ENCODE results near the gene EPX. TPM values are rescaled to one million over a fixed set of nuclear protein-coding genes. Genes with fewer than 3 reads are reported as not detected.

Gene EPX
- total RNA-seq, 1 experiment from 2014 or later, result not detected

- Histone ChIP-seq H3K79me2 (ENCODE audit: low read length) (no peaks in the 10 kb centered on the region), H3K27me3 (ENCODE audit: low read length) (no peaks in the 10 kb centered on the region), H4K20me1 (ENCODE audit: insufficient read depth, low read depth, low read length) (no peaks in the 10 kb centered on the region), H3K36me3 (ENCODE audit: insufficient read depth, low read length) (no peaks in the 10 kb centered on the region), H2AFZ (ENCODE audit: low read length) (no peak overlapping the region), H3K27ac (ENCODE audit: low read length) (no peak overlapping the region), H3K4me3 (ENCODE audit: low read length) (no peak overlapping the region), H3K9me2 (replicated peaks; ENCODE audit: insufficient read depth, low read length) (no peaks in the 10 kb centered on the region), H3K9me3 (ENCODE audit: low read length) (no peaks in the 10 kb centered on the region), H3K4me1 (ENCODE audit: low read length) (peaks cover 16% of the 10 kb centered on the region), H3K9ac (ENCODE audit: low read length) (no peak overlapping the region), H3K4me2 (ENCODE audit: low read depth, low read length, poor library complexity, severe bottlenecking) (no peak overlapping the region)
- no peak for DNase-seq
These were observed 31.8 kb downstream of the EPX start for GRCh38 chr17:58224315-58224714.

DNA sequence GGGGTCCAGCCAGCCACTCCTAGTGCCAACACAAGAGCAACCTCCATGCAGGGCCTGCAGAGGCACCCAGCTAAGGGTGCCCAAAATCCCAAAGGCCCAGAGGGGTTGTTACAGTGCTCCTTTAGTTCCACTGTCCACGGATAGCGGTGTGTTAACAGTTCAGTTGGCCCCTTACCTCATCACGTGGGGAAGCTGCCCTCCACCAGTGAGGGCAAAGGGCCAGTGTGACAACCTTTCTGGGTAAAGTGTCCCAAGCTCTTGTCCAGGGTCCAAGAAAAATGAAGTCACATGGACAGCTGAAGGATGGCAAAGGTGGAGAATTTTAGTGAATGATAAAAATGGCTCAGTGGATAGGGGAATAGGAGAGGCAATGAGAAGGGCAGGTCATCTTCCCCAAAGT, 35.2 kb downstream of the EPX start:
- H2AFZ ChIP-seq (ENCODE audit: low read length), result no peak overlapping the region
- H3K27me3 ChIP-seq (ENCODE audit: low read length), result no peaks in the 10 kb centered on the region
- H3K79me2 ChIP-seq (ENCODE audit: low read length), result no peaks in the 10 kb centered on the region
- H3K9me3 ChIP-seq (ENCODE audit: low read length), result no peaks in the 10 kb centered on the region
- H3K27ac ChIP-seq (ENCODE audit: low read length), result no peak overlapping the region
- H3K36me3 ChIP-seq (ENCODE audit: insufficient read depth, low read length), result no peaks in the 10 kb centered on the region
- peaks cover 12% of the 10 kb centered on the region for H3K4me1 ChIP-seq (ENCODE audit: low read length)
- H3K4me2 ChIP-seq (ENCODE audit: low read depth, low read length, poor library complexity, severe bottlenecking), result no peak overlapping the region
- no peaks in the 10 kb centered on the region for H3K9me2 ChIP-seq (replicated peaks; ENCODE audit: insufficient read depth, low read length)
- H3K4me3 ChIP-seq (ENCODE audit: low read length), result no peak overlapping the region
- no peak overlapping the region for H3K9ac ChIP-seq (ENCODE audit: low read length)
- no peaks in the 10 kb centered on the region for H4K20me1 ChIP-seq (ENCODE audit: insufficient read depth, low read depth, low read length)
- DNase-seq, result no peak

GRCh38 chr17:58228679-58229078, 36.2 kb downstream of the EPX start:
- peaks cover 21% of the 10 kb centered on the region for H3K4me1 ChIP-seq (ENCODE audit: low read length)
- H3K9me3 ChIP-seq (ENCODE audit: low read length), result no peaks in the 10 kb centered on the region
- H3K36me3 ChIP-seq (ENCODE audit: insufficient read depth, low read length), result no peaks in the 10 kb centered on the region
- H3K27me3 ChIP-seq (ENCODE audit: low read length), result no peaks in the 10 kb centered on the region
- no peaks in the 10 kb centered on the region for H3K9me2 ChIP-seq (replicated peaks; ENCODE audit: insufficient read depth, low read length)
- no peak overlapping the region for H3K4me3 ChIP-seq (ENCODE audit: low read length)
- no peak overlapping the region for H3K4me2 ChIP-seq (ENCODE audit: low read depth, low read length, poor library complexity, severe bottlenecking)
- no peak overlapping the region for H3K9ac ChIP-seq (ENCODE audit: low read length)
- no peak overlapping the region for H3K27ac ChIP-seq (ENCODE audit: low read length)
- DNase-seq, result no peak
- H4K20me1 ChIP-seq (ENCODE audit: insufficient read depth, low read depth, low read length), result no peaks in the 10 kb centered on the region
- H3K79me2 ChIP-seq (ENCODE audit: low read length), result no peaks in the 10 kb centered on the region
- no peak overlapping the region for H2AFZ ChIP-seq (ENCODE audit: low read length)

DNA sequence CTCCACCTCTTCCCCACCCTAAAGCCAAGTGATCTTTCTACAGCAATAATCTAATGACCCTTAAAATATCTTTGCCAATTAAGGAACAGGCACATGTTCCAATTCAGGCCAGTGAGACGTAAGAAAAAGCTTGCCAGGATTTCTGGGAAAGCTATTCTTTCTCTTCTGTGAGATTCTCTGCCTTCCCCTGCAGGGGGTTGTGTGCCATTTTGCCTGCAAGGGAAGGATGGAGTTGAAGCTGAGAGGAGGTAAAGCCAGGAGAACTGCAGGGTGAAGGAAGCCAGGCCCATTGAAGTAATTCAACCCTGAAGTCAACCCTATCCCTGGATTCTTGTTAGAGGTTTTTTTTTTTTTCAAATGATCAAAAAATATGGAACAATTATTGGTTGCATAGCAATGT, 36.9 kb downstream of the EPX start:
- H3K4me2 ChIP-seq (ENCODE audit: low read depth, low read length, poor library complexity, severe bottlenecking), result no peak overlapping the region
- H3K27ac ChIP-seq (ENCODE audit: low read length), result no peak overlapping the region
- H3K4me1 ChIP-seq (ENCODE audit: low read length), result peaks cover 17% of the 10 kb centered on the region
- H3K9me3 ChIP-seq (ENCODE audit: low read length), result no peaks in the 10 kb centered on the region
- H4K20me1 ChIP-seq (ENCODE audit: insufficient read depth, low read depth, low read length), result no peaks in the 10 kb centered on the region
- H3K9ac ChIP-seq (ENCODE audit: low read length), result no peak overlapping the region
- H3K4me3 ChIP-seq (ENCODE audit: low read length), result no peak overlapping the region
- no peaks in the 10 kb centered on the region for H3K79me2 ChIP-seq (ENCODE audit: low read length)
- DNase-seq, result no peak
- no peaks in the 10 kb centered on the region for H3K36me3 ChIP-seq (ENCODE audit: insufficient read depth, low read length)
- no peaks in the 10 kb centered on the region for H3K9me2 ChIP-seq (replicated peaks; ENCODE audit: insufficient read depth, low read length)
- no peak overlapping the region for H2AFZ ChIP-seq (ENCODE audit: low read length)
- no peaks in the 10 kb centered on the region for H3K27me3 ChIP-seq (ENCODE audit: low read length)

DNA sequence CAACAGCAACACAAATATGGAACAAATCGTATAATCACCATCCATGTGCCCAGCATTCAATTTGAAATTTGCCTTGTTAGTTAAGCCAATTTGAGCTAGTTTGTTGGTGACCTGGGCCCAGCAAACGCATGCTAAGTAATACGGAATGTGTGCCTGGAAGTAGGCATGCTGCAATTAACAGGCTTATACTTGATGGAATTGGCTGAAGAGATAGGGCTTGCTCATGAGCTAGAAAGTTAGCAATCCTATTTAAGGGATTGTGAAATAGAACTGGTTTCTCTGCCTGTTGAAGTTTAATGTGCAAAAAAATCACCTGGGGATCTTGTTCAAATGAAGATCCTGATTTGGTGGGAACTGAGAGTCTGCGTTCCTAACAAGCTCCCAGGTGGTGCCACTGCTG, 37.4 kb downstream of the EPX start:
- no peaks in the 10 kb centered on the region for H3K9me2 ChIP-seq (replicated peaks; ENCODE audit: insufficient read depth, low read length)
- no peaks in the 10 kb centered on the region for H3K36me3 ChIP-seq (ENCODE audit: insufficient read depth, low read length)
- H3K4me1 ChIP-seq (ENCODE audit: low read length), result peaks cover 15% of the 10 kb centered on the region
- H2AFZ ChIP-seq (ENCODE audit: low read length), result no peak overlapping the region
- no peaks in the 10 kb centered on the region for H4K20me1 ChIP-seq (ENCODE audit: insufficient read depth, low read depth, low read length)
- no peak overlapping the region for H3K9ac ChIP-seq (ENCODE audit: low read length)
- no peaks in the 10 kb centered on the region for H3K27me3 ChIP-seq (ENCODE audit: low read length)
- no peak overlapping the region for H3K4me3 ChIP-seq (ENCODE audit: low read length)
- H3K27ac ChIP-seq (ENCODE audit: low read length), result no peak overlapping the region
- no peaks in the 10 kb centered on the region for H3K9me3 ChIP-seq (ENCODE audit: low read length)
- no peaks in the 10 kb centered on the region for H3K79me2 ChIP-seq (ENCODE audit: low read length)
- H3K4me2 ChIP-seq (ENCODE audit: low read depth, low read length, poor library complexity, severe bottlenecking), result no peak overlapping the region
- no peak for DNase-seq

DNA sequence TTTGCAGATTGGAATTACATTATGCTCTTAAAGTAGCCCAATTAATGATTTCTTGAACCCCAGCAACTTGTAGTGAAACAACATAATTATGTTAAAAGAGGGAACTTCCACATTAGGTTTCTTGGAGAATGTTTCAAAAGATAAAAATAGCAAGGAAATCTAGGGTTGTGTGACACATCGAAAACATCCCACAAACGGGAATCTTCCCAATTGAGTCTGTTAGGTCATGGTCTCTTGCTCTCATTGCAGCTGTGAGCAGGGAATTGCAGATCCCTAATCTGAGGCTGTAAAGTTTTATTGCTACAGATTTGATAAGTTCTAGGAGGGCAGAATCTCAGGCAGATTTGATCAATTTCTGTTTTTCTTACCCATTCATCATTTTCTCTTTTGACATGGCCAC, 39.1 kb downstream of the EPX start:
- H3K79me2 ChIP-seq (ENCODE audit: low read length), result no peaks in the 10 kb centered on the region
- no peaks in the 10 kb centered on the region for H3K36me3 ChIP-seq (ENCODE audit: insufficient read depth, low read length)
- H3K27ac ChIP-seq (ENCODE audit: low read length), result no peak overlapping the region
- H3K4me2 ChIP-seq (ENCODE audit: low read depth, low read length, poor library complexity, severe bottlenecking), result no peak overlapping the region
- H3K27me3 ChIP-seq (ENCODE audit: low read length), result no peaks in the 10 kb centered on the region
- no peaks in the 10 kb centered on the region for H4K20me1 ChIP-seq (ENCODE audit: insufficient read depth, low read depth, low read length)
- H3K4me1 ChIP-seq (ENCODE audit: low read length), result peaks cover 15% of the 10 kb centered on the region
- no peak for DNase-seq
- no peak overlapping the region for H3K9ac ChIP-seq (ENCODE audit: low read length)
- no peak overlapping the region for H3K4me3 ChIP-seq (ENCODE audit: low read length)
- no peaks in the 10 kb centered on the region for H3K9me2 ChIP-seq (replicated peaks; ENCODE audit: insufficient read depth, low read length)
- no peak overlapping the region for H2AFZ ChIP-seq (ENCODE audit: low read length)
- H3K9me3 ChIP-seq (ENCODE audit: low read length), result no peaks in the 10 kb centered on the region

GRCh38 chr17:58232707-58233156, 40.2 kb downstream of the EPX start:
- peak; percentile 49 for DNase-seq
- Histone ChIP-seq H2AFZ (ENCODE audit: low read length) (peak overlapping the region; percentile 74), H3K4me2 (ENCODE audit: low read depth, low read length, poor library complexity, severe bottlenecking) (peak overlapping the region; percentile 2), H3K4me1 (ENCODE audit: low read length) (peaks cover 15% of the 10 kb centered on the region), H3K27ac (ENCODE audit: low read length) (no peak overlapping the region), H3K4me3 (ENCODE audit: low read length) (no peak overlapping the region), H4K20me1 (ENCODE audit: insufficient read depth, low read depth, low read length) (no peaks in the 10 kb centered on the region), H3K9me3 (ENCODE audit: low read length) (no peaks in the 10 kb centered on the region), H3K79me2 (ENCODE audit: low read length) (no peaks in the 10 kb centered on the region), H3K9me2 (replicated peaks; ENCODE audit: insufficient read depth, low read length) (no peaks in the 10 kb centered on the region), H3K27me3 (ENCODE audit: low read length) (no peaks in the 10 kb centered on the region), H3K9ac (ENCODE audit: low read length) (peak overlapping the region; percentile 10; the same call in 1 of the 2 replicates), H3K36me3 (ENCODE audit: insufficient read depth, low read length) (no peaks in the 10 kb centered on the region)

GRCh38 chr17:58233543-58233942, 41.0 kb downstream of the EPX start:
- Histone ChIP-seq H2AFZ (ENCODE audit: low read length) (no peak overlapping the region), H3K27ac (ENCODE audit: low read length) (no peak overlapping the region), H4K20me1 (ENCODE audit: insufficient read depth, low read depth, low read length) (no peaks in the 10 kb centered on the region), H3K4me2 (ENCODE audit: low read depth, low read length, poor library complexity, severe bottlenecking) (no peak overlapping the region), H3K36me3 (ENCODE audit: insufficient read depth, low read length) (no peaks in the 10 kb centered on the region), H3K79me2 (ENCODE audit: low read length) (no peaks in the 10 kb centered on the region), H3K9me3 (ENCODE audit: low read length) (no peaks in the 10 kb centered on the region), H3K9ac (ENCODE audit: low read length) (no peak overlapping the region), H3K4me1 (ENCODE audit: low read length) (peaks cover 15% of the 10 kb centered on the region), H3K4me3 (ENCODE audit: low read length) (no peak overlapping the region), H3K27me3 (ENCODE audit: low read length) (no peaks in the 10 kb centered on the region), H3K9me2 (replicated peaks; ENCODE audit: insufficient read depth, low read length) (no peaks in the 10 kb centered on the region)
- peak; percentile 65 for DNase-seq

GRCh38 chr17:58234512-58234911, 42.0 kb downstream of the EPX start:
- Histone ChIP-seq H2AFZ (ENCODE audit: low read length) (no peak overlapping the region), H3K9me3 (ENCODE audit: low read length) (no peaks in the 10 kb centered on the region), H4K20me1 (ENCODE audit: insufficient read depth, low read depth, low read length) (no peaks in the 10 kb centered on the region), H3K27ac (ENCODE audit: low read length) (no peak overlapping the region), H3K36me3 (ENCODE audit: insufficient read depth, low read length) (no peaks in the 10 kb centered on the region), H3K27me3 (ENCODE audit: low read length) (no peaks in the 10 kb centered on the region), H3K79me2 (ENCODE audit: low read length) (no peaks in the 10 kb centered on the region), H3K4me2 (ENCODE audit: low read depth, low read length, poor library complexity, severe bottlenecking) (no peak overlapping the region), H3K9ac (ENCODE audit: low read length) (no peak overlapping the region), H3K9me2 (replicated peaks; ENCODE audit: insufficient read depth, low read length) (no peaks in the 10 kb centered on the region), H3K4me1 (ENCODE audit: low read length) (peaks cover 15% of the 10 kb centered on the region), H3K4me3 (ENCODE audit: low read length) (no peak overlapping the region)
- no peak for DNase-seq

Measured in Karpas-422 (cell line).